Adrenal gland (tissue), 12 donors: Measurements from ENCODE around the gene MAGI1. TPM values are rescaled to one million over a fixed set of nuclear protein-coding genes. Genes with fewer than 3 reads are reported as not detected.

Experiments used
- DNase-seq, 7 donors: peaks; one replicate each; pipeline ENCODE4 v3.0.0-alpha.2; 2019 to 2020
- H3K27ac ChIP-seq, 5 donors: fragments of 200-600 bp; sonication (generic) in 4 of 5; 1 replicate in 3 of 5; 2 replicates in 2 of 5; pipeline versions ENCODE4 v1.5.1 to v1.8.0; 2016 to 2020; ENCODE audit warnings: mild to moderate bottlenecking in 1 of 5
- H3K27me3 ChIP-seq: fragments of 200-600 bp; 2 replicates; pipeline ENCODE4 v1.8.0; 2021
- H3K36me3 ChIP-seq, 2 donors: fragments of 200-600 bp; replicated peaks in 1 of 2; 1 replicate in 1 of 2; 2 replicates in 1 of 2; pipeline versions ENCODE4 v1.5.1 to v1.8.0; 2018 to 2022
- H3K4me1 ChIP-seq, 2 donors: fragments of 200-600 bp; replicated peaks in 1 of 2; 1 replicate in 1 of 2; 2 replicates in 1 of 2; pipeline versions ENCODE4 v1.5.1 to v1.8.0; 2018 to 2021
- H3K4me3 ChIP-seq, 4 donors: fragments of 200-600 bp; sonication (generic) in 3 of 4; one replicate each; pipeline ENCODE4 v1.5.1; 2016 to 2018
- H3K9me3 ChIP-seq, 3 donors: fragments of 200-600 bp; sonication (generic) in 1 of 3; replicated peaks in 1 of 3; 1 replicate in 2 of 3; 2 replicates in 1 of 3; pipeline versions ENCODE4 v1.5.1 to v1.8.0; 2016 to 2021
- POLR2A ChIP-seq, 2 donors: fragments of 450-650 bp; IDR thresholded peaks; one replicate each; pipeline ENCODE4 v1.6.1; 2017; ENCODE audit warnings: antibody characterized with exemption in 2 of 2, mild to moderate bottlenecking in 2 of 2, moderate library complexity in 1 of 2
- WGBS, 4 donors: extraction: QIAGEN DNeasy Blood & Tissue Kit in 2 of 4; methylation state at CpG; one replicate each; pipeline versions ENCODE4 v1.1.5 to v1.1.7; 2013 to 2017; 5-methylcytosine and 5-hydroxymethylcytosine counted together
- intact Hi-C, 2 donors: fragments of 100-400 bp; cut with DNase I; formaldehyde crosslinking; loops; one replicate each; pipeline versions ENCODE4 v1.14.1 to v1.15.0; 2022 to 2023
- polyA plus RNA-seq, 3 donors: library from polyadenylated mRNA; stranded (reverse); fragments of 200-250 nt in 2 of 3; fragments of 350-450 nt in 1 of 3; fragmentation: Illumina TruSeq in 1 of 3; extraction: RNeasy Lipid Tissue Mini Kit (QIAGEN cat#74804) in 1 of 3; gene quantifications; one replicate each; pipeline ENCODE4 v1.2.3, GENCODE V29; 2013 to 2014
- total RNA-seq, 9 donors: library from RNA; depleted of rRNA in 4 of 9; stranded (reverse); fragments of >200 nt in 4 of 9; fragments of 120-200 nt in 1 of 9; fragmentation: NEBNext Ultra II Directional in 1 of 9; extraction: Animal tissue kit (Norgen Biotek cat#: 25700) in 1 of 9; gene quantifications; one replicate each; pipeline versions ENCODE4 v1.1.0 to v1.2.4, GENCODE V29; 2013 to 2023
- TF ChIP-seq, protein P1 (sequence below), 6 experiments: fragments of 450-650 bp in 4 of 6; fragments of 200-600 bp in 2 of 6; sonication (generic) in 1 of 6; IDR thresholded peaks; 1 replicate in 5 of 6; 2 replicates in 1 of 6; pipeline versions ENCODE4 v1.5.1 to v1.8.0; 2016 to 2021; ENCODE audit warnings: antibody characterized with exemption in 6 of 6, mild to moderate bottlenecking in 2 of 6, moderate library complexity in 1 of 6
- donor health status: healthy with polysubstance abuse.
- donor health status: Bipolar disorder and iron deficiency.
- donor health status: DM: yes; HTN: yes; CAD: no.
- donor health status: DM: no; HTN: no; CAD: no.
- donor health status: DM: no; HTN: no; CAD: no.
- donor health status: DM: yes; HTN: yes; CAD: no.

Gene MAGI1
- total and polyA plus RNA-seq, 12 donors, result 4.8 to 31.6 (median 18.5) TPM

DNA sequence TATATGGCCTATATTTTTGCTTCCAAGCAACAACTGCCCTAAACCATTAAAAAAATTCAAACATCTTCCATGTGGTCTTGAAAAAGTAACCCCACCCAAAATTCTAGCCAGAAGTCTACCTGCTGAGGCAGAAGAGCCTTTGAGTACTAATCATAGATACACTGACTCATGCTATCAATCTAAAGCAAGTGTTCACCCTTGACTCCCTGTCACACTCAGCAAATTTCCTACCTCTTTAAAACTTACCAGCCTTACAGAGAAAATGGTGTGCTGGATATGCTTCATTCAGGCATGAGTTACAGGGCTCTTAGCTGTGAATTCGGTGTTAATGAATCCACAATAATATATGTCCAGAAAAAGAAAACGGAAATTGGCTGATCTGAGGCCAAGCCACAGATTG lies 373.8 kb downstream of the MAGI1 start:
- H3K4me3 ChIP-seq, result no peak overlapping the region
- H3K27ac ChIP-seq, result no peak overlapping the region
- no peak for TF ChIP-seq POLR2A (IDR thresholded peaks at IDR 0.05)
- TF ChIP-seq, protein P1, sequence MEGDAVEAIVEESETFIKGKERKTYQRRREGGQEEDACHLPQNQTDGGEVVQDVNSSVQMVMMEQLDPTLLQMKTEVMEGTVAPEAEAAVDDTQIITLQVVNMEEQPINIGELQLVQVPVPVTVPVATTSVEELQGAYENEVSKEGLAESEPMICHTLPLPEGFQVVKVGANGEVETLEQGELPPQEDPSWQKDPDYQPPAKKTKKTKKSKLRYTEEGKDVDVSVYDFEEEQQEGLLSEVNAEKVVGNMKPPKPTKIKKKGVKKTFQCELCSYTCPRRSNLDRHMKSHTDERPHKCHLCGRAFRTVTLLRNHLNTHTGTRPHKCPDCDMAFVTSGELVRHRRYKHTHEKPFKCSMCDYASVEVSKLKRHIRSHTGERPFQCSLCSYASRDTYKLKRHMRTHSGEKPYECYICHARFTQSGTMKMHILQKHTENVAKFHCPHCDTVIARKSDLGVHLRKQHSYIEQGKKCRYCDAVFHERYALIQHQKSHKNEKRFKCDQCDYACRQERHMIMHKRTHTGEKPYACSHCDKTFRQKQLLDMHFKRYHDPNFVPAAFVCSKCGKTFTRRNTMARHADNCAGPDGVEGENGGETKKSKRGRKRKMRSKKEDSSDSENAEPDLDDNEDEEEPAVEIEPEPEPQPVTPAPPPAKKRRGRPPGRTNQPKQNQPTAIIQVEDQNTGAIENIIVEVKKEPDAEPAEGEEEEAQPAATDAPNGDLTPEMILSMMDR (IDR thresholded peaks at IDR 0.05), result no peak
- H3K9me3 ChIP-seq, result no peaks in the 10 kb centered on the region
- 88 to 100% (median 95%) methylated on average over 2 of the region's 2 CpGs for WGBS, 4 donors
- no peaks in the 10 kb centered on the region for H3K4me1 ChIP-seq
- no peaks in the 10 kb centered on the region for H3K27me3 ChIP-seq
- H3K36me3 ChIP-seq, result no peaks in the 10 kb centered on the region
- intact Hi-C loops, result no loop called here
- DNase-seq, result no peak

DNA sequence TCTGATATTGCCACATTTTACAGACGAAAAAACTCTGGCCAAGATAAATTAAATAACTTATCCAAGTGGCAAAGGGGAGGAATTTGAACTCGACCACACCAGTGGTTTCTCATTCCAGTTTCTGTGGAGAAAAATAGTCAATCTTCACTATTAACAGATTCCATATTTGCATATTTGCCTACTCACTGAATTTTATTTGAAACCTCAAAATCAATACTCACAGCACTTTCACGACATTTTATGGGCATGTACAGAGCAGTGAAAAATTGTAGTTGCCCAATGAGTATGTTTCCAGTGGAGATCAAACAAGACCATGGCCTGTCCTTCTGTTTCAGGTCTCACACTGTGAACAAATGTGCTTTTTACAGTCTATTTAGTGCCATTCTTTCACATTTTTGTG lies 374.3 kb downstream of the MAGI1 start:
- intact Hi-C loops, result no loop called here
- H3K4me1 ChIP-seq, result no peaks in the 10 kb centered on the region
- no peak overlapping the region for H3K27ac ChIP-seq
- no peaks in the 10 kb centered on the region for H3K9me3 ChIP-seq
- H3K27me3 ChIP-seq, result no peaks in the 10 kb centered on the region
- no peak for DNase-seq
- TF ChIP-seq, protein P1 (IDR thresholded peaks at IDR 0.05), result no peak
- no peak for TF ChIP-seq POLR2A (IDR thresholded peaks at IDR 0.05)
- H3K36me3 ChIP-seq, result no peaks in the 10 kb centered on the region
- 71 to 93% (median 83%) methylated on average over 3 of the region's 3 CpGs for WGBS, 4 donors
- no peak overlapping the region for H3K4me3 ChIP-seq

GRCh38 chr3:65662095-65662494 lies 376.6 kb downstream of the MAGI1 start:
- DNase-seq, result no peak
- Histone ChIP-seq H3K27ac (no peak overlapping the region), H3K4me1 (no peaks in the 10 kb centered on the region), H3K27me3 (no peaks in the 10 kb centered on the region), H3K9me3 (no peaks in the 10 kb centered on the region), H3K4me3 (no peak overlapping the region), H3K36me3 (no peaks in the 10 kb centered on the region)
- TF ChIP-seq POLR2A (IDR thresholded peaks at IDR 0.05), result no peak
- TF ChIP-seq, protein P1 (IDR thresholded peaks at IDR 0.05), result no peak
- intact Hi-C loops, result no loop called here
- WGBS, 4 donors, result 85 to 97% (median 90%) methylated on average over 3 of the region's 3 CpGs

DNA sequence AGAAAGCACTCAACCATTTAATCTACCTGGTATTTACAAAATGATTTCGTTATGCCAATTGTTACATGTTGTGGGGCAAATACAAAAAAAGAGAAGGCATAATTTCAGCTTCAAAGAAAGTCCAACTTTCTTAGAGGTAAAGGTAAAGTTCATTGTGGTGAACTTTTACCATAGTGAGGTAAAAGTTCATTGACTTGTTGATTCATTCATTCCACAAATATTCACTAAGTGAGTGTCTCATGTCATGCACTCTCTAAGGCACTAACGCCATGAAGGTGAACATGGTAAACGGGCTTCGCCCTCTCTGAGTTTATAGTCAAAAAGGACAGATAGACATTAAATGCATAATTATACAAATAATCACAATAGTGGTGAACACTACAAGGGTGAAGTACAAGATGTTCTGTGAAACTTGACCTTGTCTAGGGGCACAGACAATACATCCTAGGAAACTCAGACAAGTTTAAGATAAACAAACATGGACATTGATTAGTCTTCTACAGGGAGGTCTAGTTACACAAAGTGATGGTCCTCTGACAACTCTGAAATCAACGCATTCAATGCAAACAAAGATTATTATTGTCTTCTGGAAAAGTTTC lies 378.6 kb downstream of the MAGI1 start:
- DNase-seq, result no peak
- H3K36me3 ChIP-seq, result no peaks in the 10 kb centered on the region
- TF ChIP-seq POLR2A (IDR thresholded peaks at IDR 0.05), result no peak
- TF ChIP-seq, protein P1 (IDR thresholded peaks at IDR 0.05), result no peak
- H3K4me1 ChIP-seq, result no peaks in the 10 kb centered on the region
- no peak overlapping the region for H3K27ac ChIP-seq
- no peak overlapping the region for H3K4me3 ChIP-seq
- no peaks in the 10 kb centered on the region for H3K9me3 ChIP-seq
- intact Hi-C loops, result no loop called here
- H3K27me3 ChIP-seq, result no peaks in the 10 kb centered on the region
- WGBS, 4 donors, result 90 to 94% (median 92%) methylated on average over 5 of the region's 5 CpGs
